HT-29 (cell line): ENCODE measurements around the gene UCN3. TPM values are rescaled to one million over a fixed set of nuclear protein-coding genes. Genes with fewer than 3 reads are reported as not detected.
"Not testable (repeated sequence)": the region's sequence is repeated elsewhere in the genome, so short reads cannot be mapped to it uniquely, and the experiment has no call there.

ENCODE experiments used
- DNase-seq: peaks from one replicate; pipeline ENCODE4 v3.0.0-alpha.2; 2015; ENCODE audit warnings: low spot score
- total RNA-seq: library from RNA; depleted of rRNA; stranded (reverse); fragments of >200 nt; shearing (Covaris generic); gene quantifications from 2 replicates; pipeline ENCODE4 v1.2.3, GENCODE V29; 2014; rRNA removed

UCN3 gene
- total RNA-seq, 1 experiment from 2014 or later = 0.36 TPM

- no peak for DNase-seq
Measured at GRCh38 chr10:5404208-5405041, 39.7 kb downstream of the UCN3 start, which contains the start of gene TUBAL3. Gene TUBAL3, minus strand, starts transcription at chr10:5404828. Its CDS starts 36 bp downstream, at chr10:5404792.

GRCh38 chr10:5406918-5407317 is 42.2 kb downstream of the UCN3 start:
- no peak for DNase-seq

- not testable (repeated sequence) for DNase-seq
Measured at GRCh38 chr10:5410787-5411186, 46.0 kb downstream of the UCN3 start.

DNA sequence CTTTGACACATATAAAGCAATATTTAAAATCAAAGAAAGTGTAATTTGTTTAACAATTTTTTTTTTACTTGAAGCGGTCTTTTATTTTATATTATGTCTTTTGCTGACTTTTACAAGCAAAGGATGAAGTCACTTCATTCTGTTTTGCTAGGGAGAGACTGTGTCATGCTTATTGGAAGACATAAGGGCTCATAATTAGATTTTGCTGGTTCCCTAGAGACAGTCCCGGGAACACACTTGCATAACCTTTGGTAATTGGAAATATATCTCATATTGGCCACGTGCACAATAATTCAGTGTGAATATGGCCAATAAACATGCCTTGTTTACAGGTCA is 47.1 kb downstream of the UCN3 start:
- DNase-seq = no peak

GRCh38 chr10:5412277-5412941 is 47.6 kb downstream of the UCN3 start, which contains the start of gene NET1:
Gene NET1, plus strand, starts transcription at chr10:5412557. Its CDS starts 136 bp downstream, at chr10:5412693.
- peak; percentile 96 for DNase-seq

GRCh38 chr10:5413012-5413938 is 48.5 kb downstream of the UCN3 start:
- peak; percentile 66 for DNase-seq

- no peak for DNase-seq
Measured at GRCh38 chr10:5416981-5417380, 52.2 kb downstream of the UCN3 start.

- no peak for DNase-seq
Measured at GRCh38 chr10:5418584-5418983, 53.8 kb downstream of the UCN3 start.

GRCh38 chr10:5419466-5420094 is 54.8 kb downstream of the UCN3 start:
- no peak for DNase-seq

DNA sequence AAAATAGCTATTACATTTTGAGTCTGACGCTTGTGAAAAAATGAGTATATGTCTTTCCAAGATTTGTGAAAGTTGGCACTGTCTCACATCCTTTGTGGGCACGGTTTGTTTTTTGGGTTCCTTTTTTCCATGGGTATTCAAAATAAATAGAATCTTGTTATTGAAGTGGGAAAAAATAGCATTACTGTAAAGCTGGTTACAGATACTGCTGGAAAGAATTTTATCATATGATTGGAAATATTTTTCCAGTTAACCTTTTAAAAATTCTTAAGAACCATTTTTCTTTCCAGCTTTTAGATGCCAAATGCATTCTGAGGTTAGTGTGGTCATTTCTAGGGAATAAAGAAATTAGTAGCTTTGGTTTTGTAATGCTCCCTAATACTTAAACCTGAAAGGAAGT is 59.0 kb downstream of the UCN3 start:
- DNase-seq = no peak

Other genes starting within 250 kb of the UCN3 start
- not detected in 2 replicates for gene AKR1C8, start 179.8 kb upstream of the UCN3 start, total RNA-seq
- 0.29 TPM in 1 of 2 replicates, not detected in the other for gene AKR1C4, start 168.1 kb upstream of the UCN3 start, total RNA-seq
- 0.05 and 0.47 TPM in 2 replicates for gene TUBAL3, start 39.9 kb downstream of the UCN3 start, total RNA-seq
- gene NET1, start 47.6 kb downstream of the UCN3 start, total RNA-seq = 72.8 and 82.1 TPM in 2 replicates
- 0.71 and 1.7 TPM in 2 replicates for gene CALML5, start 134.6 kb downstream of the UCN3 start, total RNA-seq
- gene CALML3, start 160.0 kb downstream of the UCN3 start, total RNA-seq = not detected in 2 replicates